ENCODE measurements around the gene TNFRSF19. TPM values are rescaled to one million over a fixed set of nuclear protein-coding genes. Genes with fewer than 3 reads are reported as not detected.
A peak's percentile ranks its signal among the peaks of the same experiment; 100 is the strongest.

Gene TNFRSF19
- total and polyA plus RNA-seq, 2 of the 4 experiments (the other 2 are of a cell fraction): 18.6 to 26.3 TPM

GRCh38 chr13:23579896-23580683 is 9.9 kb downstream of the TNFRSF19 start:
- peak overlapping the region; percentile 23; the same call in 1 of the 2 replicates for H2BK20ac ChIP-seq (ENCODE audit: low read depth, low read length)
- CTCF ChIA-PET: interaction anchor here (0.6 kb wide), 1 partner anchor 98 kb away, joined by 3 read pairs; no protein-coding TSS in a partner anchor
- H3K4me3 ChIP-seq (ENCODE audit: insufficient read depth, low read depth, low read length): peak overlapping the region; percentile 91
- no peak for TF ChIP-seq BHLHE40 (IDR thresholded peaks at IDR 0.05; ENCODE audit: low read depth, low read length)
- no peak for TF ChIP-seq CEBPB (IDR thresholded peaks at IDR 0.05; ENCODE audit: low read depth, low read length)
- no peak for TF ChIP-seq FOS (IDR thresholded peaks at IDR 0.05; ENCODE audit: low read depth, low read length)
- no peak for TF ChIP-seq CHD1 (IDR thresholded peaks at IDR 0.05; ENCODE audit: low read depth, low read length)
- no peak for TF ChIP-seq CTCF (conservative IDR thresholded peaks at IDR 0.05; ENCODE audit: low read depth, low read length)
- no peak for TF ChIP-seq SMC3 (IDR thresholded peaks at IDR 0.05; ENCODE audit: low read depth, low read length)
- TF ChIP-seq NFE2L2 (IDR thresholded peaks at IDR 0.05; ENCODE audit: low read depth, low read length): no peak
- TF ChIP-seq MAFK (IDR thresholded peaks at IDR 0.05; ENCODE audit: low read depth, low read length): no peak
- no peak for TF ChIP-seq RCOR1 (IDR thresholded peaks at IDR 0.05; ENCODE audit: insufficient replicate concordance, low read length)
- no peak for TF ChIP-seq RFX5 (IDR thresholded peaks at IDR 0.05; ENCODE audit: low read depth, low read length)
- TF ChIP-seq POLR2A (IDR thresholded peaks at IDR 0.05; ENCODE audit: low read depth, low read length): no peak; the same call in 1 of the 2 replicates
- peaks cover 7% of the 10 kb centered on the region for H3K36me3 ChIP-seq (ENCODE audit: control insufficient read depth, insufficient read depth, low read length)
- no peak overlapping the region for H2BK15ac ChIP-seq (ENCODE audit: low read depth, low read length)
- H3K27me3 ChIP-seq (ENCODE audit: control insufficient read depth, insufficient read depth, low read length): no peaks in the 10 kb centered on the region
- WGBS, 2 experiments (ENCODE audit: extremely low coverage in 2 of 2, insufficient read length in 1 of 2): 8% methylated on average over 2 of the region's 22 CpGs; no CpG with 5 or more reads in 1 of the 2 experiments
- H4K8ac ChIP-seq (ENCODE audit: low read depth in 2 of 2, low read length in 2 of 2): peak overlapping the region in 1 of 2 experiments; percentile 6; a peak in 2 of 4 replicates
- intact Hi-C loops (cut with micrococcal nuclease) (loop anchor here (1.0 to 10.0 kb wide), 5 partner anchors 93 to 291 kb away; no protein-coding TSS in a partner anchor), in situ Hi-C loops (cut with MboI; ENCODE audit: low sequenced_read_pairs) (loop anchor here (5.0 to 10.0 kb wide), 2 partner anchors 113 to 285 kb away; no protein-coding TSS in a partner anchor), dilution Hi-C loops (cut with HindIII; ENCODE audit: low sequenced_read_pairs, unreplicated experiment) (no loop called here)
- peak overlapping the region; percentile 94 for H3K4me2 ChIP-seq (ENCODE audit: low read depth, low read length)
- peak overlapping the region; percentile 50; the same call in 1 of the 2 replicates for H3K14ac ChIP-seq (replicated peaks; ENCODE audit: low read depth, low read length)
- peak overlapping the region; percentile 13; the same call in 1 of the 2 replicates for H3K23ac ChIP-seq (ENCODE audit: low read depth, low read length)
- H2BK5ac ChIP-seq (ENCODE audit: low read depth, low read length, poor library complexity, severe bottlenecking): peak overlapping the region; percentile 31
- no peaks in the 10 kb centered on the region for H3K9me3 ChIP-seq (ENCODE audit: control insufficient read depth, insufficient read depth, low read length)
- H3K56ac ChIP-seq (ENCODE audit: extremely low read depth, insufficient read depth, low read length): peak overlapping the region; percentile 22; the same call in 1 of the 2 replicates
- H4K20me1 ChIP-seq (ENCODE audit: insufficient read depth, low read length): no peaks in the 10 kb centered on the region
- H3K79me1 ChIP-seq (ENCODE audit: low read depth in 1 of 2, low read length in 2 of 2): peaks cover 9 to 27% of the 10 kb centered on the region in 2 experiments
- H3K4ac ChIP-seq (ENCODE audit: low read depth, low read length): peak overlapping the region; percentile 34; the same call in 1 of the 2 replicates
- peak overlapping the region; percentile 74 for H3K9ac ChIP-seq (ENCODE audit: low read depth, low read length)
- POLR2A ChIA-PET (ENCODE audit: unreplicated experiment): no interaction called here
- peak overlapping the region; percentile 96 for H2AFZ ChIP-seq (replicated peaks; ENCODE audit: low read length, poor library complexity)
- peaks cover 4% of the 10 kb centered on the region; the same call in 1 of the 2 replicates for H3K9me1 ChIP-seq (ENCODE audit: insufficient read depth, low read length)
- DNase-seq (peak; percentile 40), ATAC-seq (ENCODE audit: low read depth) (no peak)
- TSS peak; percentile 17 for BruUV-seq (replicated peaks)
- peaks cover 4% of the 10 kb centered on the region for H3K4me1 ChIP-seq (ENCODE audit: control insufficient read depth, insufficient read depth, low read length)
- peak overlapping the region; percentile 24; the same call in 1 of the 2 replicates for H4K91ac ChIP-seq (ENCODE audit: insufficient read depth, low read depth, low read length)
- H3K18ac ChIP-seq (ENCODE audit: low read depth, low read length): peak overlapping the region; percentile 62
- H2AK9ac ChIP-seq (replicated peaks; ENCODE audit: low read depth, low read length, poor library complexity): peak overlapping the region; percentile 56
- H2AK5ac ChIP-seq (ENCODE audit: low read depth, low read length): no peak overlapping the region
- H2BK120ac ChIP-seq (ENCODE audit: low read depth, low read length): peak overlapping the region; percentile 36; the same call in 1 of the 2 replicates
- peak overlapping the region; percentile 52 for H4K5ac ChIP-seq (ENCODE audit: low read depth, low read length)
- peak overlapping the region; percentile 79 for H3K27ac ChIP-seq (ENCODE audit: insufficient read depth, low read length)

All from IMR-90 (cell line).